ENCODE measurements around the gene CELA3B. TPM values are rescaled to one million over a fixed set of nuclear protein-coding genes. Genes with fewer than 3 reads are reported as not detected.
"Not testable (repeated sequence)": the region's sequence is repeated elsewhere in the genome, so short reads cannot be mapped to it uniquely, and the experiment has no call there.

Gene CELA3B
- total RNA-seq, 1 donor: not detected

DNA sequence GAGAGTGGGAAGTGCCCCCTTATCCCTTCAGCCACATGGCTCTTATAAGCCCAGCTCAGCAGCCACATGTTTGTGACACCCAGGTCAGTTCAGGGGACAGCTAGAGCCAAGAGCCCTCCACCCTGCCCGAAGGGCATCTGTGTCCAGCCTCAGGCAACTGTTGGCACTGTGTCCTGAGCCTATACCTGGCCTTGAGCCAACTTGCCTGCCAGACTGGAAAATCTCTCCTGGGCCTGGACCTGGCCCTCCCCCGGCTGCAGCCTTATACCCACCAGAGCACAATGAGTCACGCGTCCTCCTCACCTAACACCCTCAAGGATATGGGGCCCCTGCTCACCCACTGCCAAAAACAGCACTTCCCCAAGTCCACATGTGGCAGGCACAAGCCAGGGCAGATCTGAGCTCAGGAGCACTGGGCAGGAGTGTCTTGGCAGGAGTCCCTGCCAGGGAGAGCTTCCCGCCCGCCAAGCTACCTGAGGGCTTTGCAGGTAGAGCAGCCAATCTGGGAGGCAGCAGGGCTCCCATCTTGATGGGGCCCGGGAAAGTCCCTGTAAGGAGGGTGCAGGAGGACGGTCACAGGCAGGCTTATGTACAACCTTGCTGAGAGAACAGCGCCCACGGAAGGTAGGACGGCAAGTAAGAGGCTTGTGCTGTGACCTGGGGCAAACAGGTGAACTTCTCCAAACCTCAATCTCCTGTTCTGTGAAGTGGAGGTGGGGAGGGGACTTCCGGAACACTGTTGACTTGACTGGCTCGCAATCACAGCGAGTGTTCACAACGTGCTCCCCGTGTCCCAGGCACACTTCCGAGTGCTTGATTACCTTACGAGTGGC is 19.9 kb upstream of the CELA3B start:
- H3K4me3 ChIP-seq (ENCODE audit: low read depth, low read length): no peak overlapping the region
- TF ChIP-seq CTCF (IDR thresholded peaks at IDR 0.05; ENCODE audit: insufficient read depth, low read length): no peak
- peak; percentile 40 for DNase-seq (ENCODE audit: low read depth)

- H3K4me3 ChIP-seq (ENCODE audit: low read depth, low read length): no peak overlapping the region
- DNase-seq (ENCODE audit: low read depth): no peak
- no peak for TF ChIP-seq CTCF (IDR thresholded peaks at IDR 0.05; ENCODE audit: insufficient read depth, low read length)
These were observed 15.5 kb upstream of the CELA3B start for GRCh38 chr1:21961337-21961736.

- TF ChIP-seq CTCF (IDR thresholded peaks at IDR 0.05; ENCODE audit: insufficient read depth, low read length): no peak
- no peak for DNase-seq (ENCODE audit: low read depth)
- no peak overlapping the region for H3K4me3 ChIP-seq (ENCODE audit: low read depth, low read length)
These were observed 15.0 kb upstream of the CELA3B start for GRCh38 chr1:21961799-21962198.

- peak; percentile 68 for DNase-seq (ENCODE audit: low read depth)
- no peak overlapping the region for H3K4me3 ChIP-seq (ENCODE audit: low read depth, low read length)
- peak; percentile 90 for TF ChIP-seq CTCF (IDR thresholded peaks at IDR 0.05; ENCODE audit: insufficient read depth, low read length)
These were observed 13.2 kb upstream of the CELA3B start for GRCh38 chr1:21963477-21964217.

GRCh38 chr1:21966247-21967000 is 10.4 kb upstream of the CELA3B start:
- H3K4me3 ChIP-seq (ENCODE audit: low read depth, low read length): no peak overlapping the region
- DNase-seq (ENCODE audit: low read depth): peak; percentile 57
- no peak for TF ChIP-seq CTCF (IDR thresholded peaks at IDR 0.05; ENCODE audit: insufficient read depth, low read length)

- not testable (repeated sequence) for H3K4me3 ChIP-seq (ENCODE audit: low read depth, low read length); DNase-seq (ENCODE audit: low read depth)
These were observed 9.6 kb upstream of the CELA3B start for GRCh38 chr1:21967216-21967615.

DNA sequence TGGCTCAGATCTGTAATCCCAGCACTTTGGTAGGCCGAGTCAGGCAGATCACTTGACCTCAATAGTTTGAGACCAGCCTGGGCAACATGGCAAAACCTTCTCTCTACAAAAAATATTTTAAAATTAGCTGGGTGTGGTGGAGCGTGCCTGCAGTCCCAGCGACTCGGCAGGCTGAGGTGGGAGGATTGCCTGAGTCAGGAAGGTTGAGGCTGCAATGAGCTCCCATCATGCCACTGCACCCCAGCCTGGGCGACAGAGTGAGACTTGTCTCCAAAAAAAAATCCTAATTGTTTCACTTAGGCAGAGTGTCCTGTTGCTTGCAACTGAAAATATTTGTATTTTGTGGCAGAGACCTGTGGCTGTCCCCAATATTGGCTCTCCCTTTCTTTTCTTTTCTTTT is 7.8 kb upstream of the CELA3B start:
- not testable (repeated sequence) for DNase-seq (ENCODE audit: low read depth); H3K4me3 ChIP-seq (ENCODE audit: low read depth, low read length)

- not testable (repeated sequence) for DNase-seq (ENCODE audit: low read depth)
These were observed 6.3 kb upstream of the CELA3B start for GRCh38 chr1:21970523-21970922.

DNA sequence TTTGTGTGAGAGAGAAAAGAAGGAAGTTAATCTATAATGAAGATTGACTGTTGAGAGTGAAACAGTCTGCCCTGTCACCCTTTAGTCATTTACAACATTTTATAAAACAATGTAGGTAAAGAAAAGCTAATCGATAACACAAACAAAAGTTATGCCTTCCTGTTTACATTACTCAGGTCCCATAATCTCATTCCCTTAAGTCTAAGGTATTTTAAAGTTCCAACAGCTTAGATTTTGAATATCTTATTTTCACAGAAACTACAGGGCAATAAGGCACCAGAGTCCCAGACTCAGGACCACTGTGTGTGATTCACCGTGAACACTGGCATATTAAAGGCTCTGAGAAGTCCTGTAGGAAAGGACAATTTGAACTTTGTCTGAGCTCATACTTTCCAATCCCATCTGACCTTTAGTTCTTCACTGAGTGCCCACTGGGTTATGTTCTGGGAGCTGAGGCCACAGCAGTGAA is 3.8 kb upstream of the CELA3B start:
- H3K4me3 ChIP-seq (ENCODE audit: low read depth, low read length); DNase-seq (ENCODE audit: low read depth): not testable (repeated sequence)

More at GRCh38 chr1:21970523-21970922, 6.3 kb upstream of the CELA3B start:
- not testable (repeated sequence) for H3K4me3 ChIP-seq (ENCODE audit: low read depth, low read length)

DNA sequence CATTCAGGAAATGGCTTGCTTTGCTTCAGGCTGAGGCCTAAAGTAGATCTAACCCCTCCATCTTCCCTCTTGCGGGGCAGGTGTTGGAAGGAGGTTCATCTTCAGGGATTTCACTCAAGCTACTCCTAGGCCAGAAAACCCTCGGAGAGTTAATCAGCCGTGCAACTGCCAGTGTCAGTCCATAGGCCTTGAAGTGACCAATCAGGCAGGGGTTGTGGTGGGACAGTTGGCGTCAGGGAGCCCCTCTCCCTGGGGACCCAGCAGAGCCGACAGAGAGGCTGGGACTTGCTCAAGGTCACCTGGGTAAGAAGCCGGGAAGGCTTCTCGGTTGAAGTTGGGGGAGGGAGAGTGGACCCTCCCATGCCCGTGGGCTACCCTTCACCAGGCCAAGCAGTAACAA is 2.9 kb upstream of the CELA3B start:
- H3K4me3 ChIP-seq (ENCODE audit: low read depth, low read length); DNase-seq (ENCODE audit: low read depth): not testable (repeated sequence)

GRCh38 chr1:21974699-21975098 is 2.1 kb upstream of the CELA3B start:
- not testable (repeated sequence) for DNase-seq (ENCODE audit: low read depth); H3K4me3 ChIP-seq (ENCODE audit: low read depth, low read length)

DNA sequence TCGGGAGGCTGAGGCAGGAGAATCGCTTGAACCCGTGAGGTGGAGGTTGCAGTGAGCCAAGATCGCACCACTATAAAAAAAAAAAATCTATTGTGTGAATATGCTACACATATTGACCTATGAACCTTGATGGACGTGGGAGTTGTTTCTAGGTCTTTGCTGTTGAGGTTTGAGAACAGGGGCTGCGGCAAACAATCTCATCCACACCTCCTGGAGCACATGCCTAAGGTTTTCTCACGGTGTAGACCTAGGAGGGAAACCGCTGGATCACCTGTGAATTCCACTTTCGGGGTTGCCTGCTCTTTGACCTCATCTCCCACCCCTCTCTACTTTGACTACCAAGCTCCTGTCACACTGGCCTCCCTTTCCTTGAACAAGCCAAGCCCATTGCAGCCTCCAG is 1.5 kb upstream of the CELA3B start:
- not testable (repeated sequence) for DNase-seq (ENCODE audit: low read depth); H3K4me3 ChIP-seq (ENCODE audit: low read depth, low read length)
